Measurements from ENCODE around the gene KIF5C.

Gene KIF5C

DNA sequence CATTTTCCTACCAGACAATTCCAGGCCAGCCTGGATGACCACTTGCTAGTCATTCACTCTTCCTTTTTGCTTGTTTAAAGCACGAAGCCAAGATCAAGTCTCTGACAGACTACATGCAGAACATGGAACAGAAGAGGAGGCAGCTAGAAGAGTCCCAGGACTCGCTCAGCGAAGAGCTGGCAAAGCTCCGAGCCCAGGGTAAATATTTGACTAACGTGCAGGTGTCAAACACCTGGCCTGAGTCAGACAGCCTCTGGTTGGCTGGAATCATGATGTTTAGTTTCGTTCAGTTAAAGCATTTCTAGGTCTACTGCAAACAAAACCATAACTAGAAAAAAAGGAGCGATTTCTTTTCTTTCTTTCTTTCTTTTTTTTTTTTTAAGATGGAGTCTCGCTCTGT, 119.3 kb downstream of the KIF5C start:
- no peak for DNase-seq

DNA sequence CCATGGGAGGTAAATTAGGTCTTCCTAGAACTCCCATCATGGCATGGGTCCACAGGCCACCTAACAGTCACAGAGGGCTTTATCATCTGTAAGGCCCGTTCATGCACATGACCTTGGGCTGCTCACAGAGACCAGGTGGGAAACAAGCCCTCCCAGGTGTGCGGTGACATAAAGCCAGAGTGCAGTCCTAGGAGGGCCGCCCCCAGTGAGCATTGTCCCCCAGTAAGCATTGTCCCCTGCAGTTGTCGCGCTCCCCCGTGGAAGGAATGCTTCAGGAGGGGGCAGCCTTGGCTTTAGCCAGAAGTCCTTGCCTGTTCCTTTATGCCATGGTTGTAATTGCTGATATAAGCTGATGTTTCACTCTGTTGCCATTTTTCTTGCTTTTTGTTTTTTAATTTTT, 121.8 kb downstream of the KIF5C start:
- DNase-seq, result no peak

DNA sequence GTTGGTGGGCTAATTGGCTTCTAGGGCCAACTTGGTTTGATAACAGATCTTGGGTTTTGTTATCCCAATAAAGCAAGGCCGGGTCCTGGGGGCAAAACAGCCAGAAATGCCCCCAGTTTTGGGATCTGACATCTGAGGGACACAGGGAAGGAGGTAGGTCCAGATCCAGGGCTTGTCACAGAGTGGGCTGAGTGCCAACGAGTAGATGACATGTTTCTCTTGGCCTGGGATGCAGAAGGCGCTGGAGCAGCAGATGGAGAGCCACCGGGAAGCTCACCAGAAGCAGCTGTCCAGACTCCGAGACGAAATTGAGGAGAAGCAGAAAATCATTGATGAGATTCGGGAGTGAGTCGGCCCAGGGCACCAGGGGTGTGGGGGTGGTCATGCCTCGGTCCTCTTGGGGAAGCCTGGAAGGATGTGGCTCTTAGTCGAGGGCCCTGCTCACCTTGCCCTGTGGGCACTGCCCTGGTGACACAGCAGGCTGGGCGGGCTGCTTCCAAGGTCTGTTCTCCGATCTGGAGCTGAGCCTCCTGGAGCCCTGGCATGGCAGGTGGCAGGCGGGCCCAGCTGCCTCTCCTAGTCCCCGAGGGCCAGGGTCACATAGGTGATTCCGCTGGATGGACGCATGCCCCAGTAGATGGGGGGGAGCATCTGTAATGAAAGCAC, 123.3 kb downstream of the KIF5C start:
- no peak for DNase-seq

DNA sequence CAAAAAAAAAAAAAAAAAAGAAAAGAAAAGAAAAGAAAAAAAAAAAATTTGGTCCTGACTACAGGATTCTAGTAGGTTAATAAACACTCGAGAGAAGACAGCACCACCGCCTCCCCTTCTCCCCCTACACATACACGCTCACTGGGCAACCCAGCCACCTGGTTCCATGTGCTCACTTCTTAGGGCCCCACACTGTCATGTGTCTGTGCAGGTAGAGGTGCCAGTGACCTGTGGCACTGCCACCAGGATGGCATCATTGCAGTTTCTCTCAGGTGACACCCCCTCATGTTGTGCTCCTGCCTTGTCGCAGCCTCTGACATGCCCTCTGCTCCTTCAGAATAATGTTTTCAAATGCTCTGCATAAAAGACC, 123.8 kb downstream of the KIF5C start:
- no peak for DNase-seq

DNA sequence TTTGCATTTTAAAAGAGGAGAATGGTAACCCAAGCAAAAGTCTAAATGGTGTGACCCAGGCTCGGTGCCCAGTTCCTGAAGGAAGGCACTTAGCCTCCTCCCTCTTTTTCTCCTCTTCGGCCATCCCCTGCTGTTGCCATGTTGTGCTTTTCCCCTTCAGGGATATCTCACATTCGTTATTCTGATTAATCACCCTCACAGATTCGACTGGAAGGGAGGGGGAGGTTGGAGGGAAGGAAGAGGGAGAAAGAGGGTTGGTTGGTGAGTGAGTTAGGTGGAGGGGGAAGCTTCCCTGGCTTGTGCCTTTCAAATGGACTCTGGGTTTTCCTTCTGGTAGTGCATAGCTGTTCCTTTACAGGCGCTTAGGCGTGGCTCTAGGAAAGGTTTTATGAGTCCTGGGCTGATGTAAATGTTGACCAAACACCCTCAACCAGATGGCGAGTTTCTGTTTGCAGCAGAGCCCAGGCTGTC, 124.5 kb downstream of the KIF5C start:
- DNase-seq, result no peak

DNA sequence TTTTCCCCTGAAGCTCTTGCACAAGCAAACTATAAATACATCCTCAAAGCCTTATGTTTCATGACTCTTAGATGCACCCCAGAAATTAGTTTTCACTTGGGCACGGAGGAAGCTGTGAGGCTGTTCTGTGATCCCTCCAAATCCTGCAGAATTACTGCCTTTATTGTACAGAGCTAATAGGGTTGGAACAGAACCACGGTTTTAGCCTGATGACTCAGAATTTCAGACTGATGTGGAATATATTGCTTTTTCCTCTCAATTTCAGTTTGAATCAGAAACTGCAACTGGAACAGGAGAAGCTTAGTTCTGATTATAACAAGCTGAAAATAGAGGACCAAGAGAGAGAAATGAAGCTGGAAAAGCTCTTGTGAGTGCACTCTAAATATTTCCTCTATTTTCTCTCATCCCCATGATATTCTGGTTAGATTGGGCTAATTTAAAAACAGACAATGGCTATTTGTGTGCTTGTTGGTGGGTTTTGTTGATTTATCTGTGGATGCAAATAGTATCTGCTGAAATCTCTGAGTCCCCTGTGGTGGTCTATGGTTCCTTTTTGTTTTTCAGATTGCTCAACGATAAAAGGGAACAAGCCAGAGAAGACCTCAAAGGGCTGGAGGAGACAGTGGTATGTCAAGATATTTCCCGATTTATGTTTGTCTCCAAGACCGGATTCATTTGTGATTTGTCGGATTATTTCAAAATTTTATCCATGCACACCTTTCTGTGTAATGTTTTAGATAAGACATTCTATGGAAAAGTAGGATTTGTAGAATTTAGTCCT, 125.3 kb downstream of the KIF5C start:
- no peak for DNase-seq

DNA sequence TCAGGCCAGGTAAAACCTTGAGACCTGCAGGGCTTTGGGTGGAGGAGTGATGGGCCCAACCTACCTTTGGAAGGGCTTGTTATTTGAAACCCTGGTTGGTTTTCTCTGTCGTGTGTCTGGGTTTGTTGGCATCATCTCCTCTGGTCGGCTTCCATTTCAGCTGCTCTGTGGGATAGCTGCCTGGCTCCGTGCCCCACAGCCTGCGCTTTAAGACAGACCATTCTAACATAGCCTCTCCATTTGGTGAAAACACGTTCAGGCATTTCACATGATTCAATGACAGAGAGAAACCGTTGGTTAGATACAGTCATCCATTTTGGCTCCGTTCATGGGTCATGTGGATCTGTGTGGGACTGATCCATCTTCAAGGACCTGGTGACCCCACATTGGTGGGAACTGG, 126.5 kb downstream of the KIF5C start:
- no peak for DNase-seq

DNA sequence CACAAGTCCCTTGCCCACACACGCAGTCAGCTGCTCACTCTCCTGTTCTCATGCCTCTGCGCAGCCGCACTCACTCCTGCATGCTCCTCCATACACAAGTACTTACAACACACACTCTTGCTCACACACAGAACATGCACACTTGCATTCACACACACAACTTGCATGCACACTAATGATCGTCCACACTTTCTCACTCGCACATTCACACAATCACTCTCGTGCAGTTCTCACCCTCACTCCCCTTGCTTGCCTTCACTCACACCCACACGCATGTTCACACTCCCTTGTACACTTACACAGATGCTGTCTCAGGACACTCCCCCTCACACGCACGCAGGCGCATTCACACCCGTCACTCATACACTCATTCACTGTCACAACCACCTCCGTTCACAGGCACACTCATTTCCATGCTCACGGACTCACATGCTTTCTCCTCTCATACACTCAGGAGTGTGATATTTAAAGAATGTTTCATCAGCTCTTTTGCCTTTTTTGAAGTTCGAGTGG, 127.4 kb downstream of the KIF5C start:
- no peak for DNase-seq

DNA sequence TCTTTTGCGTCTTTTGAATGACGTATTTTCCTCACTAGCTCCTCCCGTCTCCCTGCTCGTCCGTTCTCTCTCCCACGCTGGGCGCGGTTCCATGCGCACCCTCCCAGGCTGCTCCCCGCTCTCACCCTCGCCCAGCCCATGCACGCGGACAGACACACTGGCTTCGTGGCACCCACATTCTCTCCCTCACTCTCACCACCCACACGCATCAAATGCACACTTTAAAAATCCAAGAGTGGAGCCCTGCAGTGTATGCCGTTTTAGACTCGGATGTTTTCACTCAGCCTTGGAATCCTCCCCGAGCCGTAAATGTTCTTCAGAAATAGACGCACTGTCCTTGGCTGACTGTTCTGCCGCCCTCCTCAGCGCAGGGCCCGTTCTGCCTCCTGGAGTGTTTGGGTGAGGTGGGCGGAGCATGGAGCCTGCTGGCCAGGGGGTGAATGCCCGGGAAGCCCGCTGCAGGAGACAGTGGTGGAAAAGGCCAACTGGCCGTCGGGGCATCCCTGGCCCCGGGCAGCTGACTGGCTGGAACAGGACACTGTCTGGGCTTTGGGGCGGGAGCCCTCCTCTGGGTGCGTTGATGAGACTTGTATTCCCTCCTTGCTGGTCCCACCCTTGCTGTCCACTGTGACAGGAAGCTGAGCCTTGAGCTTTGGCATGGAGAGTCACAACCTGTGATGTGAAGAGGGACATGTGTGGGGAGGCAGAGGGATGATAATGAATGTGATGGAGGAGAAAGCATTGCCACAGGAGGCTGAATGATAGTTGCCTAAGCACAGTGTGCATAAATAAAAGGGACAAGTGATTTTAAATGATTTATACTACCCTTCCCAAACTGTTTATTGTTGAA, 128.1 kb downstream of the KIF5C start:
- no peak for DNase-seq

DNA sequence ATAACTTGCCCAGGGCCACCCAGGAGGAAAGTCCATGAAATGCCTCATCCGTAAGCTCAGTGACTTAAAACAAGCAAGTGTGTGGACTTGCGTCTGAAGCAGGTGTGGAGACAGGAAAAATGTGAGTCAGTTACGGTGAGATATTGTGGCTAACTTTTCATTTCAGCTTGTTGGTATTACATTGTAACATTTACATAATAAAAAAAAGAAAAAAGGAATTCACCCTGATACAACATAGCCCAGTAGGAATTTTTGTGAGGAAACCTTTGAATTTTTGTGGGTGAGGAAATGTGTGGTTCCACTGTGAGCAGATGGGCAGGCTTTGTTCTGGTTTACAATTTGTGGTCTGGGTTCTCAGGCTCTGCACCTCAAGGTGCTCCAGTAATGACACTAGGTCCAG, 129.8 kb downstream of the KIF5C start:
- no peak for DNase-seq

DNA sequence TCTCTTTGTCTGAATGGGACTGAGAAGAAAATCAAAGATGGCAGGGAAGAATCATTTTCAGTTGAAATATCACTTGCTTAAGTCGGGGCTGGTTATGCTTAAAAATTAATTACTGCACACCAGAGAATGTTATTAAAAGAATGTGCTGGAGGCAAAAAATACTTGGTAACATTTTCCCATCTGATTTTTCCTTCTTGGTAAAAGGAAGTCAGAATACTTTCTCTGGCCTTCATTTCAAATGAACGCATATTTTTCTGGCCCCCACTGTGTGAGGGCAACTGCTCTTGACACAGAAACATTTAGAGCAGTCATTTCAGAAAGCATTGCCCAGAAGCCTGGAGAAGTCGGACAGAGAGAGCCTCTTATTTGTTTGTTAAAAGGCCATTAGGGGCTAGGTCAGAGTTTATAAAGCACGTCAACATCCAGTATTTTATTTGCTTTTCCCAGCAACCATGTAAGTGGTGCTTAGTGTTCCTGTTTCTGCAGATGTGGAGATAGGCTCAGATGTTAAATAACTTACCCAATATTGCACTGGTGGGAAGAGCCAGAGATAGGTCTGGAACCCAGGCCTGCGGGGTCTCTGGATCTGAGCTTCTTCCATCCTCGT, 130.5 kb downstream of the KIF5C start:
- DNase-seq, result no peak

DNA sequence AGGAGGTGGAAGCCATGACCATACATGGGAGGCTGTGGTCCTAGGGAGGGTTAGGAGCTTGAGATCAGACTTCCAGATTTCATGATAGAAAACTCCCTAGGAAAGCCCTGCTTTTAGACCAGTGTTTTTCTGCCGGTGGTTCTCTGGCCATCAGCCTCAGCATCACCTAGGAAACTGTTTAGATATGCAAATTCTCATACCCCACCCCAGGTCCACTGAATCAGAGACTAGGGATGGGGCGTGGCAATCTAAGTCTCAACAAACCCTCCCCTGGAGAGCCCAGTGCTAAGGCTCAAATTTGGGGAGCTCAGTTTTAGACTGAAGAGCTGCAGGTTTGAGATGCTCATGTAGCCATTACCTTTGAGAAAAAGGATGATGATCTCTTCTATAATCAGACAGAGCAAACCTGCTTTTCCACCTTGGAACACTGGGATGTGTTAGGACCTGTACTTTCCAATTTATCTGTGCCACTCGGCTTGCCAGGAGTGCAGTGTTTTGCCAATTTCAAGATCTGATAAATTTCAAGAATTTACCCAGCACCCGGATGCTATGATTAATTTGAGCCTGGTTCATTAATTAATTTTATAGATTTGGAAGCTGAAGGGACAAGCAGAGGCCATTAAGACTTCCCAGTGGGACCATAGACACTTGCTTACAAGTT, 132.0 kb downstream of the KIF5C start:
- no peak for DNase-seq

DNA sequence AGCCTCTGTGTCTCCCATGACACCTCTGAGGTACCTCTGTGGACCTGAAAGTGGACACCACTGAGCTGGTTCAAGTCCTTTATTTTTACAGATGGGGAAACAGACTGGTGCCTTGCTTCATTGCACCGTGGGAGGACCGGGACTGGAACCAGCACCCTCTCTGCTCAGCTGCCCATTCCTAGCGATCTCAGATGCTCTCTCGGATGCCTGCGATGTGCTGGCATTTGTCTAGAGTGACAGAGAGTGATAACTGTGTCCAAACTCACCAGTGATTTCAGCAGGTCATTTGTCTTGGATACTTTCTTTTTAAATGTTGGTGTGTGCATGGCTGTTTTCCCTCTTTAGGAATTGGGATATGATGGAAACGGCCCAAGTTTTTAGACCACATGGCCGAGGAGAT, 133.4 kb downstream of the KIF5C start:
- no peak for DNase-seq

DNA sequence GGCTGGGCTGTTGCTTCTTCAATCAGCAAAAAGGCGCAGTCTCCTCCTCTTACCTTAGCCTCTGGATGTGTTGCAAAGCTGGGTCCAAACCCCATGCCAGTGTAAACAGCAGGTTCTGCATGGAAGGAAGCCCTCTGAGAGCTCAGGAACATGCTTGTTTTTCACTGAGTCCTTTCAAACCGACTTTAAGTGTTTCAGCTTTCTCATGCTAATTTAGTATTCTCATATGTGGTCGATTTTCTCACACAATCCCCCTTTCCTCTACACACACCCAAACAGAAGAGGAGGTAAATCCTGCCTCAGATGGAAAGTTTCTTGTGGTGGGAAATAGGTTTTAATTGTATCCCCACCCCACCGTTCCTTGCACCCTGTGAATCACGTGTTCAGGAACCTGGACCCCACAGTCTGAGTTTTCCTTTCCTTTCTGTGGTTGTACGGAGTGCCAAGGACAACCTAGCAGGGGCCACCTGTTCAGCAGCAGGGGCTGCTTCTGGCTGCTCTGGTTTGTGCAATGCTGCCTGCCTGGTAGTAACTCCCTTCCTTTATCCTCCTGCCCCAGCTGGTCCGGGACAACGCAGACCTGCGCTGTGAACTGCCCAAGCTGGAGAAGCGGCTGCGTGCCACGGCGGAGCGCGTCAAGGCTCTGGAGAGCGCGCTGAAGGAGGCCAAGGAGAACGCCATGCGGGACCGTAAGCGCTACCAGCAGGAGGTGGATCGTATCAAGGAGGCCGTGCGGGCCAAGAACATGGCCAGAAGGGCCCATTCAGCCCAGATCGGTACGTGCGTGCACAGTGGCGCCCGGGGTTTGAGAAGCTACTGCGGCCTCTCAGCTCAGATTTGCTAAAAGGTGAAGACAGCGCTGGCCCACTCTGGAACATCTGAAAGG, 134.8 kb downstream of the KIF5C start:
- no peak for DNase-seq

DNA sequence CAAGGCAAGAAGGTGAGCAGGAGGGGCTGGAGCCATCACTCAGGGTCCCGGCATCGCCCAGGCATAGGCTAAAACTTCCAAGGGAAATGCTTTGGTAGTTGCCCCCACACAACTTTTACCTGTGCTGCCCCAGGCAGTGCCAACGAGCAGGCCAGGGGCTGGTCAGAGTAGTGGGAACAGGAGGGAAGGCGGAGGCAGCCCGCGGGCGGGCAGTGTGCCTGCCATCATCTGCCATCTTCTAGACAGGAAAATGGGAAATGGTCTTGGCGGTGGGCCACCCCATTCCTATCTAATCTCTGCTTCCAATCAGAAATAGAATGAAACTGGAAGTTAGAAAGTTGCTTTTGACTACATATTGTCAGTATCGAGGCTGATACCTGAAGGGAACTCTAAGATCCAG, 137.5 kb downstream of the KIF5C start:
- no peak for DNase-seq

DNA sequence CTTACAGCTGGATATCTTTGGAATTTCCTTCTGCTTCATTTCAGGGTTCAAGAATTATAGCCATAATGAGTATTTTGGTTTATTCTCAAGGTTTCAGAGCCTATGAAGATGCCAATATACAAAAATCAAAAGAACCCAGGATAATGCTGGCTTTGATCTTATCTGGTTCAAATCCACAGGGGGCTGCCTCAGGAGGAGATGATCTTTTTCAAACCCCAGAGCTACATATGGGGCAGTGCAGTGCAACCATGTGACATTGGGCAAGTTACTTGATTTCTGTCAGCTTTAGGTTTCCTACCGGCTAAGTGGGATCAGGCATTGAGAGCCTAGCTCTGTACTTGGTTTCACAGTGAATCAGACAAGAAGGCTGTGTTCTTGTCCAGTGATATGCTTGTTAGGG, 140.5 kb downstream of the KIF5C start:
- no peak for DNase-seq

DNA sequence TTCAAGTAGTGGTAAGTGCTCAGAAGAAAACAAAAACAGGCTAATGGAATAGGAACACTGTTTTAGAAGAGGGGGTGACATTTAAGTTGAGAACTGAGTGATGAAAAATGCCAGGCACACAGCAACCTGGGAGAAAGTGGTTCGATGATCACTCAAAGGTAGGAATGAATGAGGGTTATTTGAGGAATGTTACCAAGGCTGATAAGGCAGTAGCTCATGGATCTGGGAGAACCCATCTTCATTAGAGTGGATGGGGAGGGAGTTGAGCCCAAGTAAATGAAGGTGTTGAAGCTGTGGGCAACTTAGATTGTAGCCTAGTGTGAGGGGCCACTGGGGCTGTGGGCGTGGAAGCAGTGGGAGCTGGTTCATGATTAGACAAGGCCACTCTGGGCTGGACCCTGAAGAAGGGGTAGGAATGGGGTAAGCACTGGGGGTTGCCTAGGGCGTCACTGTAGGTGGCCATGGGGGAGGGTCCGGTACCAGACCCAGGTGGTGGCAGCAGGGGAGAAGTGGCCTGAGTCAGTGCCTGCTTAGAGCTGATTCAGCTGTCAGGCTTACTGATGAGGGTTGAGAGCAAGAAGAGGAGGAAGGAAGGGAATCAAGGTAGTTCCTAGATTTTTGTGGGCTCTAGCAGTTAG, 141.0 kb downstream of the KIF5C start:
- no peak for DNase-seq

DNA sequence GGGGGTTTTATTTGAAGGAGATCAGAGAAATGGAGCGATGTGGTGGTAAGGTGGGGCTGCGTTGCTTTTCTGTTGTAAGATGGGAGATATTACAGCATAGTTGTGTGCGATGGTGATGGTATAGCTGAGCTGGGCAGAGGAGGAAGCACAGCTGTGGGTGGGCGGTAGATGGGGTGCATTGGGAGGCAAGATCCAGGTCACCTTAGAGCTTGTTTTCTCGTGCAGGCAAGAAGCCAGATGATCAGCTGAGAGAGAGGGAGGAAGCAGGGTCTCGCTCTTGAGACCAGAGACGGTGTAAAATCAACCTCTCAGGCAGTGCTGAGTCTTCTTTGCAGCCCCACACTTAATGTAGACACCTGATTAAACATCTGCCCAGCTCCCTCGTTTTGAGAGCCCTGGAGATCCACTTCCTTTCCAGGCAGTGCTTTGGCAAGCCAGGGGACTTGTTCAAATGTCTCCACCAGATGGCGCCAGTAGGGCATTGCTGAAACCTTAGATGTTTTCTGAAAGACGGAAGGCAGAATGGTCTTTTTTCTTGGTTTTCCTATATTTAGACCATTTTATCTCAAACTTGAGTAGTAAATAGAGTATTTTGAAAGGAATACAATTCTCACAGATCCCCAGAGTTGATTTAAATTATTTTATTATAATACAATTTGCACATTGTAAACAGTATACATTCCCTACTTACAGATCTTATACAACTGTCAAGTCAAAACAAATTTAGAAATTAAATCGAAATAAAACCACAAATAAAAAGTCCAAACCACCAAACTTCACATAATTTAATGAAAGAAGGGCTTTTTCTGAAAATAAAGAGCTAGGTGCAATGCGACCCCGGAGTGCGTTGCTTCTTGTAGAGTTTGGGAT, 142.3 kb downstream of the KIF5C start:
- peak; percentile 54 for DNase-seq

DNA sequence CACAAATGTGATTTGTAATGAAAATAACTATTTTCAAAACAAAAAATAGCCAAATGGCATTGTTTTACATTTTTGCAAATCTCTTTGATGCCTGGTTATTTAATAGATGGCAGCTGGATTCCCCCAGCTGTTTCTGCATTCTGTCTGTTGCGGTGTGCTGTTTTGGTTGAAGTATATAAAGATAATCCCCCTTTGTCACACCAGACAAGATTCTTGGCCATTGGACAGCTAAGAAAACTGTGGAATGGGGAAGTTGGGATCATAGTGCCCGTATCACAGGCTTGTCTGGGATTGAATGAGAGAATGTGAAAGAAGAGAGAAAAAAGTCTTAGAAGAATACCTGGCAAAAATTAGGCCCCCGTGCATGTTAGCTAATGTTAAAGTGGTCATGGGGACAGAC, 144.0 kb downstream of the KIF5C start:
- DNase-seq, result no peak

DNA sequence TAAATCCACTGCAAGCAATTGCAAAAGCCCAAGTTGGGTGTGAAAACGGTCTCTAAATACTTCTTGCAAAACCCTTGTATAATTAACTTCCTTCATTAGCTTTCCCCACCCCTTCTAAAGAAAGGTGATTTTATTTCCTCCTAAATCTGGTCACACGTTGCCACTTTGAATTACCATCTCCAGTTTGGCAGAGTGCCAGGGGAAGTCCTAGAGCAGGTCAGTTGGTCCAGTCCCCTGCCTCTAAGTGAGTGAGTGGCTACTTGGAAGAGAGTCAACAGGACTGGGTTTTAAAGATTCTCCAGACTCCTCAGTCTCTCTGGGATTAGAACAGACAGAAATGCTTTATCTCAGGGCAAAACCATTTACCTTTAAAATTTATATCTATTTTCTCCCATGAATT, 144.7 kb downstream of the KIF5C start:
- no peak for DNase-seq

Measured in GDM1 (cell line).